Upper lobe of left lung (tissue), 6 donors: ENCODE data around the gene PLCB1. TPM values are rescaled to one million over a fixed set of nuclear protein-coding genes. Genes with fewer than 3 reads are reported as not detected.
"Not testable (repeated sequence)": the region's sequence is repeated elsewhere in the genome, so short reads cannot be mapped to it uniquely, and the experiment has no call there.

Source experiments
- ATAC-seq, 2 donors: fragments of 200-7000 bp; cut with Tn5 transposase; one replicate each; pipeline ENCODE4 v1.9.1; 2022; ENCODE audit warnings: mild to moderate bottlenecking in 2 of 2, moderate library complexity in 2 of 2; ENCODE audit not compliant: low FRiP score in 2 of 2
- DNase-seq, 2 donors: peaks; one replicate each; pipeline ENCODE4 v3.0.0-alpha.2; 2019 to 2020
- H3K27ac ChIP-seq, 4 donors: fragments of 200-600 bp; sonication (generic); one replicate each; pipeline ENCODE4 v1.5.1; 2016 to 2019
- H3K27me3 ChIP-seq, 4 donors: fragments of 200-600 bp; sonication (generic); one replicate each; pipeline ENCODE4 v1.5.1; 2017 to 2019
- H3K36me3 ChIP-seq, 4 donors: fragments of 200-600 bp; sonication (generic); one replicate each; pipeline ENCODE4 v1.5.1; 2016 to 2019
- H3K4me1 ChIP-seq, 4 donors: fragments of 200-600 bp; sonication (generic); one replicate each; pipeline ENCODE4 v1.5.1; 2018 to 2019
- H3K4me3 ChIP-seq, 4 donors: fragments of 200-600 bp; sonication (generic); one replicate each; pipeline ENCODE4 v1.5.1; 2017 to 2019; ENCODE audit warnings: mild to moderate bottlenecking in 2 of 4, moderate library complexity in 1 of 4
- H3K9me3 ChIP-seq, 4 donors: fragments of 200-600 bp; sonication (generic); one replicate each; pipeline ENCODE4 v1.5.1; 2018 to 2019
- EP300 ChIP-seq, 4 donors: sonication (generic); formaldehyde crosslinking; IDR thresholded peaks; one replicate each; pipeline ENCODE4 v1.5.1; 2017; ENCODE audit warnings: antibody characterized with exemption in 4 of 4, control low read depth in 2 of 4
- POLR2A ChIP-seq, 4 donors: fragments of 450-650 bp; IDR thresholded peaks; one replicate each; pipeline ENCODE4 v1.5.1; 2016 to 2017; ENCODE audit warnings: antibody characterized with exemption in 4 of 4, mild to moderate bottlenecking in 2 of 4
- POLR2AphosphoS5 ChIP-seq, 2 donors: sonication (generic); formaldehyde crosslinking; IDR thresholded peaks; one replicate each; pipeline ENCODE4 v1.5.1; 2017; ENCODE audit warnings: antibody characterized with exemption in 2 of 2
- WGBS, 2 donors: methylation state at CpG; one replicate each; pipeline ENCODE4 v1.1.5; 2017 to 2018; 5-methylcytosine and 5-hydroxymethylcytosine counted together
- total RNA-seq, 6 donors: library from RNA; depleted of rRNA in 4 of 6; stranded (reverse); fragments of >200 nt in 4 of 6; gene quantifications; one replicate each; pipeline versions ENCODE4 v1.1.0 to v1.2.1, GENCODE V29; 2016 to 2021
- TF ChIP-seq, protein P1 (sequence below), 6 experiments: fragments of 450-650 bp in 4 of 6; fragments of 200-600 bp in 2 of 6; sonication (generic) in 2 of 6; IDR thresholded peaks; one replicate each; pipeline ENCODE4 v1.5.1; 2016 to 2019; ENCODE audit warnings: antibody characterized with exemption in 6 of 6
- donor health status: DM: no; HTN: no; CAD: no; lungs with moderate emphysema.
- donor health status: DM: no; HTN: yes; CAD: no; lungs with severe emphysema.

Gene PLCB1
- total RNA-seq, 6 donors from 2014 or later = 4.8 to 26.2 (median 10.7) TPM

DNA sequence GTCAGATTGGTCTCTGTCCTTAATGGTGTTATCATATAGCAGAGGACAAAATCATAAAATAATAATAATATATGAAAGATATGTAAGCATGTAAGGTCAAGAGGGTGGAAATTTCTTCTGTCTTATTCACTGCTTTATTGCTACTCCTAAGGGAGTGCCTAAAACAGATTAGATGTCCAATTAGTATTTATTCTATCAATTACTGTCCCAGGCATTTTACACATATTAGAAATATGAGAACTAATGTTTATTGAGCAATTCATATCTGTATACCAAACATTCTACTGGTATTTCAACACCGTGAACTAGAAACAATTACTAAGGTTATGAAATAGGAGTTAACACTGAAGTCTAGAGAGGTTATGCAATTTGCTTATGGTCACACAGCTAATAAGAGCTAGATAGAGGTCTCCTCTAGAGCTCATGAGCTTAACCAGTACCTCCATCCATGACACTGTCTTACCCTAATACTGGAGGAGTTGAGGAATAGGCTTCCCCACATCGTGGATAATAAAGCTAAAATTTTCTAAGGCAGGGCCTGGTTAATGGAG is 302.3 kb downstream of the PLCB1 start:
- Histone ChIP-seq H3K4me3 (no peak overlapping the region), H3K27ac (peak overlapping the region in 2 of 4 donors; percentile 31 to 52), H3K4me1 (peaks cover 0 to 12% (median 5%) of the 10 kb centered on the region in 4 donors), H3K9me3 (no peaks in the 10 kb centered on the region), H3K27me3 (no peaks in the 10 kb centered on the region), H3K36me3 (no peaks in the 10 kb centered on the region)
- TF ChIP-seq POLR2A (IDR thresholded peaks at IDR 0.05) (no peak), EP300 (IDR thresholded peaks at IDR 0.05) (no peak), POLR2AphosphoS5 (IDR thresholded peaks at IDR 0.05) (no peak)
- TF ChIP-seq, protein P1, sequence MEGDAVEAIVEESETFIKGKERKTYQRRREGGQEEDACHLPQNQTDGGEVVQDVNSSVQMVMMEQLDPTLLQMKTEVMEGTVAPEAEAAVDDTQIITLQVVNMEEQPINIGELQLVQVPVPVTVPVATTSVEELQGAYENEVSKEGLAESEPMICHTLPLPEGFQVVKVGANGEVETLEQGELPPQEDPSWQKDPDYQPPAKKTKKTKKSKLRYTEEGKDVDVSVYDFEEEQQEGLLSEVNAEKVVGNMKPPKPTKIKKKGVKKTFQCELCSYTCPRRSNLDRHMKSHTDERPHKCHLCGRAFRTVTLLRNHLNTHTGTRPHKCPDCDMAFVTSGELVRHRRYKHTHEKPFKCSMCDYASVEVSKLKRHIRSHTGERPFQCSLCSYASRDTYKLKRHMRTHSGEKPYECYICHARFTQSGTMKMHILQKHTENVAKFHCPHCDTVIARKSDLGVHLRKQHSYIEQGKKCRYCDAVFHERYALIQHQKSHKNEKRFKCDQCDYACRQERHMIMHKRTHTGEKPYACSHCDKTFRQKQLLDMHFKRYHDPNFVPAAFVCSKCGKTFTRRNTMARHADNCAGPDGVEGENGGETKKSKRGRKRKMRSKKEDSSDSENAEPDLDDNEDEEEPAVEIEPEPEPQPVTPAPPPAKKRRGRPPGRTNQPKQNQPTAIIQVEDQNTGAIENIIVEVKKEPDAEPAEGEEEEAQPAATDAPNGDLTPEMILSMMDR (IDR thresholded peaks at IDR 0.05) = no peak
- ATAC-seq = peak in 1 of 2 donors; percentile 59
- DNase-seq = no peak
- 65 to 68% methylated on average over 2 of the region's 2 CpGs for WGBS, 2 donors

DNA sequence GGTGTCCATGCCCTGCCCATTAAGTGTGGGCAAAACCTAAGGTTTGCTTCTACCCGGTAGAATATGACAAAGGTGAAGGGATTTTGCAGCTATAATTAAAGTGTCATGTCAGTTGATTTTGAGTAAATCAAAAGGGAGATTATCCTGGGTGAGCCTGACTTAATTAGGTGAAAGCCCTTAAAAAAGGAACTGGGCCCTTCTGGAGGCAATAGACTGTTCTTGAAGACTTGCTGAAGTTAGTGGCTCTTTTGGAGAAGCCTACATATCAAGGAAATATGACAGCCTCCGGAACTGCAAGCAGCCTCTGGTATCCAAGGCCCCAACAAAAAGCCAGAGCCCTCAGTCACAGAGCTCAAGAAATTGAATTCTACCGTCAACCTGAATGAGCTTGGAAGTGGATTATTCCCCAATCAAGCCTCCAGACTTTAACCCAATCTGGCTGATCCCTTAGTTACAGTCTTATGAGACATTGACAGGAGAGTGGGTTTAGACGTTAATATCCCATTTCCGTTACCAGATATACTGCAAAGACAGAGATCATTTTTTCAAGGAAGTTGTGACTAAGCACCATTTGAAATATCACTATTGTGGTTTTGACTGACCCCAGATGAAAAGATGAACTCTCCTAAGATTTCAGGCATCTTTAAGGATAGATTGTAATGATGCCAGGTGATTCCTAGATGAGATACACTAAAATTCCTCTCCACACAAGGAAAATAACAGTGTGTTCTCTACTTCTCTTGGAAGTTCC is 303.4 kb downstream of the PLCB1 start:
- no peak for DNase-seq
- H3K27ac ChIP-seq = peak overlapping the region in 2 of 4 donors; percentile 31 to 52
- H3K4me1 ChIP-seq = peaks cover 0 to 12% (median 5%) of the 10 kb centered on the region in 4 donors
- H3K36me3 ChIP-seq = no peaks in the 10 kb centered on the region
- ATAC-seq = no peak
- WGBS, 2 donors = 44 to 76% methylated on average over 5 of the region's 5 CpGs
- H3K9me3 ChIP-seq = no peaks in the 10 kb centered on the region
- no peaks in the 10 kb centered on the region for H3K27me3 ChIP-seq
- TF ChIP-seq, protein P1 (IDR thresholded peaks at IDR 0.05) = no peak
- TF ChIP-seq EP300 (IDR thresholded peaks at IDR 0.05) = no peak
- TF ChIP-seq POLR2A (IDR thresholded peaks at IDR 0.05) = no peak
- TF ChIP-seq POLR2AphosphoS5 (IDR thresholded peaks at IDR 0.05) = no peak
- no peak overlapping the region for H3K4me3 ChIP-seq

DNA sequence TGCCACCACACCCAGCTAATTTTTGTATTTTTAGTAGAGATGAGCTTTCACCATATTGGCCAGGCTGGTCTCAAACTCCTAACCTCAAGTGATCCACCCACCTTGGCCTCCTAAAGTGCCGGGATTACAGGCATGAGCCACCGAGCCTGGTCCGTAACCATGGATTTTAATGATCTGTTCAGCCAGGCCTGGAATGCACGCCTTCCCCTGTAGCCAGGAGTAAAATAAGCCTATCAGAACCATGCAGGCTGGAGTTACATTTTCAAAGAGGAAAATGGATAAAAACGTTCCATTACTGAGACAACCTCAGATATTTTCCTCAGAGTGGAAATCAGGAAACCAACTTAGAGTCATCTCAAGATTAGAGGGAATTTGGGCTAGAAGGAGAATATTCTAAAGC is 304.9 kb downstream of the PLCB1 start:
- DNase-seq, H3K4me3 ChIP-seq, H3K36me3 ChIP-seq, H3K27me3 ChIP-seq, H3K27ac ChIP-seq, H3K9me3 ChIP-seq, ATAC-seq: not testable (repeated sequence)
- WGBS, 2 donors = 94 to 96% methylated on average over 5 of the region's 5 CpGs
- peaks cover 0 to 12% (median 5%) of the 10 kb centered on the region in 4 donors for H3K4me1 ChIP-seq

DNA sequence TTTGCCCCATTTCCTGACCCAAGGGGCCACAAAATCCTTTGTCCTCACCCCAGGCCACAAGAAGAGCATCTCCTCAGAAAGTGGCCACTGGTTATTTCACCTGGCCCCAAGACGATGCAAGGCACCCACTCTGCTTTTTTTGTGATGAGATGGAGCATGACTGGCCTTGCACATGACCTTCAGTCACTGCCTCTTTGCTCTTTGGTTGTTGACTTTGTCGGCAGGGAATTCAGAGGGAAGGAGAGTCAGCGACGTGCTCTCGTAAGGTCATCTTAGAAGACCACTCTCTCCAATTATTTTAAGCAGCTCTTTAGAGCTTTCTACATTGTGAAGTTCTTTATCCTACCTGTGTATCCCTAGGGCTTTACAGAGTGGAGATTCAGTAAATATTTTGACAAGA is 306.7 kb downstream of the PLCB1 start:
- ATAC-seq (no peak), DNase-seq (no peak)
- Histone ChIP-seq H3K27ac (no peak overlapping the region), H3K9me3 (no peaks in the 10 kb centered on the region), H3K4me3 (no peak overlapping the region), H3K27me3 (no peaks in the 10 kb centered on the region), H3K36me3 (no peaks in the 10 kb centered on the region), H3K4me1 (no peaks in the 10 kb centered on the region)
- no peak for TF ChIP-seq EP300 (IDR thresholded peaks at IDR 0.05)
- TF ChIP-seq, protein P1 (IDR thresholded peaks at IDR 0.05) = no peak
- TF ChIP-seq POLR2A (IDR thresholded peaks at IDR 0.05) = no peak
- TF ChIP-seq POLR2AphosphoS5 (IDR thresholded peaks at IDR 0.05) = no peak
- 79 to 81% methylated on average over 5 of the region's 5 CpGs for WGBS, 2 donors

DNA sequence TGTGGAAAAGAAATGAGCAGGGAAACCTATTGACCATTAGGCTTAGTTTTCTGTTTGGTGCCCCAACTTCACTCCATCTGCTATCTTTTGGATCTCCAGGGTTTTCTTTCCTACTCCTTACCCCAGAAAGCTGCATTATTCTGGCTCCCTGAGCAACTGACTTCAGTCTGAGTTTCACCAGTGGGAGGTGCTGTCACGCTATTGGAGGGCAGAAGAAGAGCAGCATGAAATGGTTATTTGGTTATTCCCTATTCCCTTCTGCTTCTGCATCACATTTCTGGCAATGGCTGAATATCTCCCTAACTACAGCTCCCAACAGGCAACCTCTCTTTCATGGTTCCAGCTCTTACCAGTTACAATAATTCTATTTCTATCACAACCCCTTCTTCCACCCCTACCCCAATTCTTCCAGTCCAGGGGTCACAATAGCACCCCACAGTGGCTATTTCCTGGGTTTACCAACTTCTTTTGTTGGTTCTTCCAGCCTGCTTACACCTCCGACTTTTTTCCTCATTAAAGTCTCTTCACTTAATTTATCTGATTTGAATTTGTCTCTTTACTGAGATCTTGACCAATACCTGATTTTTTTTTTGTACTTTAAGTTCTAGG is 311.5 kb downstream of the PLCB1 start:
- TF ChIP-seq POLR2A (IDR thresholded peaks at IDR 0.05) (no peak), EP300 (IDR thresholded peaks at IDR 0.05) (no peak), POLR2AphosphoS5 (IDR thresholded peaks at IDR 0.05) (no peak)
- TF ChIP-seq, protein P1 (IDR thresholded peaks at IDR 0.05) = no peak
- no peaks in the 10 kb centered on the region for H3K9me3 ChIP-seq
- no peaks in the 10 kb centered on the region for H3K4me1 ChIP-seq
- H3K36me3 ChIP-seq = no peaks in the 10 kb centered on the region
- no peaks in the 10 kb centered on the region for H3K27me3 ChIP-seq
- DNase-seq (no peak), ATAC-seq (no peak)
- WGBS, 2 donors = 78 to 87% methylated on average over 2 of the region's 2 CpGs
- no peak overlapping the region for H3K4me3 ChIP-seq
- no peak overlapping the region for H3K27ac ChIP-seq
